ENCODE measurements around the gene SUCNR1. TPM values are rescaled to one million over a fixed set of nuclear protein-coding genes. Genes with fewer than 3 reads are reported as not detected.

The SUCNR1 gene
- polyA plus RNA-seq, 1 donor from 2014 or later: not detected

GRCh38 chr3:151908399-151908798 lies 35.0 kb downstream of the SUCNR1 start:
- Histone ChIP-seq H4K20me1 (ENCODE audit: insufficient read depth) (no peaks in the 10 kb centered on the region), H3K9me2 (ENCODE audit: insufficient read depth, low read length) (no peaks in the 10 kb centered on the region), H3K9me3 (ENCODE audit: low read length) (no peaks in the 10 kb centered on the region), H3K9ac (ENCODE audit: low read length) (no peak overlapping the region), H3K27ac (ENCODE audit: low read length) (no peak overlapping the region), H3K36me3 (ENCODE audit: insufficient read depth, low read length) (no peaks in the 10 kb centered on the region), H3K4me2 (ENCODE audit: low read length) (no peak overlapping the region), H3K79me2 (replicated peaks; ENCODE audit: insufficient read depth, low read length) (no peaks in the 10 kb centered on the region), H3K4me3 (ENCODE audit: low read length) (no peak overlapping the region), H2AFZ (ENCODE audit: low read depth, low read length) (no peak overlapping the region), H3F3A (ENCODE audit: insufficient read depth, low read length, poor library complexity, severe bottlenecking) (no peaks in the 10 kb centered on the region), H3K27me3 (ENCODE audit: insufficient read depth, low read depth, low read length) (no peaks in the 10 kb centered on the region)
- no peak for TF ChIP-seq CTCF (IDR thresholded peaks at IDR 0.05; ENCODE audit: poor library complexity, severe bottlenecking)
- TF ChIP-seq EP300 (conservative IDR thresholded peaks at IDR 0.05; ENCODE audit: poor library complexity, severe bottlenecking): no peak
- TF ChIP-seq RAD21 (conservative IDR thresholded peaks at IDR 0.05): no peak
- no peak for TF ChIP-seq TAF1 (IDR thresholded peaks at IDR 0.05; ENCODE audit: low read depth)
- no peak for TF ChIP-seq POLR2AphosphoS5 (IDR thresholded peaks at IDR 0.05)
- TF ChIP-seq MXI1 (conservative IDR thresholded peaks at IDR 0.05; ENCODE audit: poor library complexity, severe bottlenecking): no peak
- TF ChIP-seq EZH2 (IDR thresholded peaks at IDR 0.05; ENCODE audit: borderline replicate concordance, insufficient read depth, low read length, poor library complexity, severe bottlenecking): no peak
- no peak for TF ChIP-seq REST (IDR thresholded peaks at IDR 0.05; ENCODE audit: borderline replicate concordance)
- TF ChIP-seq SMC3 (conservative IDR thresholded peaks at IDR 0.05; ENCODE audit: poor library complexity): no peak

- Histone ChIP-seq H3K27ac (ENCODE audit: low read length) (no peak overlapping the region), H3K4me2 (ENCODE audit: low read length) (no peak overlapping the region)
Observed at GRCh38 chr3:151909681-151910405, 36.4 kb downstream of the SUCNR1 start.

More at GRCh38 chr3:151909681-151910405, 36.4 kb downstream of the SUCNR1 start:
- Histone ChIP-seq H3K36me3 (ENCODE audit: insufficient read depth, low read length) (no peaks in the 10 kb centered on the region), H4K20me1 (ENCODE audit: insufficient read depth) (no peaks in the 10 kb centered on the region), H3K9me3 (ENCODE audit: low read length) (no peaks in the 10 kb centered on the region), H3K9ac (ENCODE audit: low read length) (no peak overlapping the region), H3F3A (ENCODE audit: insufficient read depth, low read length, poor library complexity, severe bottlenecking) (no peaks in the 10 kb centered on the region), H3K4me3 (ENCODE audit: low read length) (no peak overlapping the region), H3K9me2 (ENCODE audit: insufficient read depth, low read length) (no peaks in the 10 kb centered on the region), H3K79me2 (replicated peaks; ENCODE audit: insufficient read depth, low read length) (no peaks in the 10 kb centered on the region), H3K27me3 (ENCODE audit: insufficient read depth, low read depth, low read length) (no peaks in the 10 kb centered on the region), H2AFZ (ENCODE audit: low read depth, low read length) (no peak overlapping the region)
- TF ChIP-seq MXI1 (conservative IDR thresholded peaks at IDR 0.05; ENCODE audit: poor library complexity, severe bottlenecking): no peak
- no peak for TF ChIP-seq CTCF (IDR thresholded peaks at IDR 0.05; ENCODE audit: poor library complexity, severe bottlenecking)
- no peak for TF ChIP-seq RAD21 (conservative IDR thresholded peaks at IDR 0.05)
- TF ChIP-seq POLR2AphosphoS5 (IDR thresholded peaks at IDR 0.05): no peak
- TF ChIP-seq TAF1 (IDR thresholded peaks at IDR 0.05; ENCODE audit: low read depth): no peak
- no peak for TF ChIP-seq EZH2 (IDR thresholded peaks at IDR 0.05; ENCODE audit: borderline replicate concordance, insufficient read depth, low read length, poor library complexity, severe bottlenecking)
- TF ChIP-seq SMC3 (conservative IDR thresholded peaks at IDR 0.05; ENCODE audit: poor library complexity): no peak
- no peak for TF ChIP-seq REST (IDR thresholded peaks at IDR 0.05; ENCODE audit: borderline replicate concordance)
- TF ChIP-seq EP300 (conservative IDR thresholded peaks at IDR 0.05; ENCODE audit: poor library complexity, severe bottlenecking): no peak
